ENCODE results near the gene EHHADH. TPM values are rescaled to one million over a fixed set of nuclear protein-coding genes. Genes with fewer than 3 reads are reported as not detected.
"Not testable (repeated sequence)": the region's sequence is repeated elsewhere in the genome, so short reads cannot be mapped to it uniquely, and the experiment has no call there.

The EHHADH gene
- 5.0 to 7.8 TPM (median 5.9 TPM) in 3 replicates for total RNA-seq

DNA sequence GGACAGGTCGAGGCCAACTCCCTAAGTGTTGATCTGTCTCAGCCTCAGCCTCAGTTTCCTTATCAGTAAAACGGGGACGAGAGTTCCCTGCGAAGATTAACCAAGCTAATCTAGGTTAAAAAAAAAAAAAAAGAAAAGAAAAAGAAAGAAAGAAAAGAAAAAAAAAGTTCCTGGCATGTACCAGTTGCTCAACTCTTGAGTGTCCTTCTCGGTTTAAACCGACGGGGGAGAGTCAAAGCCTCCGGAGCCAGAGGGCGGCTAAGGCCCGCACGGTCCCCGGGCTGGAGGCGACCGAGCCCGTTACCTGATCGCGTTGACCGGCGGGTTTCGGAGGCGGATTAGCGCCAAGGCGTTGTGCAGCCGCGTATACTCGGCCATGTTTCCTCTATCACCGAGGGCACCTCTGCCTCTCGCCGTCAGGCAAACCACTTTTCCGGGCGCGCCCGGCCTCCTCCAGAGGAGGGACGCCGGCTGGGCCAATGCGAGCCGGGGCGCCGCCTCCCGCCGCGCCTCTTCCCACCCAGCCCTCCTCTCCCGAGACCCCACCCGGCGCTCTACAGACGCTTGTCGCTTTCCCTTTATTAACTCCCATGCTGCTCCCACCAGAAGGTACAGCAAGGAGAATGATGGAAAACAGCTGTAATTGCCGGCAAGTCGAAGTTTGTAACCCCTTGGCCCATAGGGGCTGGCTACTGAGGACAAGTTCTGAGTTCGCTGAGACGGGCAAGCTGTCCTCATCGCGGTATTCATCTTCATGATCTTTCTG lies at the start of gene EHHADH:
Gene EHHADH (minus strand): TSS at position 405 of the 766 bp plus-strand sequence. CDS start 27 bp downstream, at position 378.
- peaks cover 3% of the 10 kb centered on the region for H3K4me1 Mint-ChIP-seq
- H3K4me3 Mint-ChIP-seq: peak within 1 kb of the TSS; percentile 63
- H3K27me3 Mint-ChIP-seq (ENCODE audit: low read depth): no peaks in the 10 kb centered on the region
- no peak within 1 kb of the TSS for H3K27ac Mint-ChIP-seq
- no peak for DNase-seq (ENCODE audit: low spot score in 2 of 2, unreplicated experiment in 2 of 2)
- H3K9me3 Mint-ChIP-seq: peaks cover 14% of the 10 kb centered on the region
- H3K36me3 Mint-ChIP-seq: peaks cover 3% of the 10 kb centered on the region
- TF ChIP-seq, protein P1, sequence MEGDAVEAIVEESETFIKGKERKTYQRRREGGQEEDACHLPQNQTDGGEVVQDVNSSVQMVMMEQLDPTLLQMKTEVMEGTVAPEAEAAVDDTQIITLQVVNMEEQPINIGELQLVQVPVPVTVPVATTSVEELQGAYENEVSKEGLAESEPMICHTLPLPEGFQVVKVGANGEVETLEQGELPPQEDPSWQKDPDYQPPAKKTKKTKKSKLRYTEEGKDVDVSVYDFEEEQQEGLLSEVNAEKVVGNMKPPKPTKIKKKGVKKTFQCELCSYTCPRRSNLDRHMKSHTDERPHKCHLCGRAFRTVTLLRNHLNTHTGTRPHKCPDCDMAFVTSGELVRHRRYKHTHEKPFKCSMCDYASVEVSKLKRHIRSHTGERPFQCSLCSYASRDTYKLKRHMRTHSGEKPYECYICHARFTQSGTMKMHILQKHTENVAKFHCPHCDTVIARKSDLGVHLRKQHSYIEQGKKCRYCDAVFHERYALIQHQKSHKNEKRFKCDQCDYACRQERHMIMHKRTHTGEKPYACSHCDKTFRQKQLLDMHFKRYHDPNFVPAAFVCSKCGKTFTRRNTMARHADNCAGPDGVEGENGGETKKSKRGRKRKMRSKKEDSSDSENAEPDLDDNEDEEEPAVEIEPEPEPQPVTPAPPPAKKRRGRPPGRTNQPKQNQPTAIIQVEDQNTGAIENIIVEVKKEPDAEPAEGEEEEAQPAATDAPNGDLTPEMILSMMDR (IDR thresholded peaks at IDR 0.05; ENCODE audit: unreplicated experiment): no peak

DNA sequence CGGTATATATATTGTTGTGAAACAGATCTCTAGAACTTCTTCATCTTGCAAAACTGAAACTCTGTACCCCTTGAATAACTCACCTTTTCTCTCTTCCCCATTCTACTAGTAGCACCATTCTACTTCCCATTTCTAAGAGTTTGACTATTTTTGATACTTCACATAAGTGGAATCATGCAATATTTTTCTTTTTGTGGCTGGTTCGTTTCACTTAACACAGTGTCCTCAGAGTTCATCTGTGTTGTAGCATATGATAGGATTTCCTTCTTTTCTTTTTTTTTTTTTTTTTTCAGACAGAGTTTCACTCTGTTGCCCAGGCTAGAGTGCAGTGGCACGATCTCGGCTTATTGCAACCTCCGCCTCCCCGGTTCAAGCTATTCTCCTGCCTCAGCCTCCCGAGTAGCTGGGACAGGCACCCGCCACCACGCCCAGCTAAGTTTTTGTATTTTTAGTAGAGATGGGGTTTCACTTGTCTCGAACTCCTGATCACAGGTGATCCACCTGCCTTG lies 46.1 kb upstream of the EHHADH start:
- Mint-ChIP-seq H3K4me1 (peaks cover 34% of the 10 kb centered on the region), H3K9me3 (peaks cover 27% of the 10 kb centered on the region), H3K27ac (peak overlapping the region; percentile 45), H3K36me3 (peaks cover 32% of the 10 kb centered on the region)
- DNase-seq (ENCODE audit: low spot score in 2 of 2, unreplicated experiment in 2 of 2); H3K4me3 Mint-ChIP-seq; H3K27me3 Mint-ChIP-seq (ENCODE audit: low read depth): not testable (repeated sequence)

DNA sequence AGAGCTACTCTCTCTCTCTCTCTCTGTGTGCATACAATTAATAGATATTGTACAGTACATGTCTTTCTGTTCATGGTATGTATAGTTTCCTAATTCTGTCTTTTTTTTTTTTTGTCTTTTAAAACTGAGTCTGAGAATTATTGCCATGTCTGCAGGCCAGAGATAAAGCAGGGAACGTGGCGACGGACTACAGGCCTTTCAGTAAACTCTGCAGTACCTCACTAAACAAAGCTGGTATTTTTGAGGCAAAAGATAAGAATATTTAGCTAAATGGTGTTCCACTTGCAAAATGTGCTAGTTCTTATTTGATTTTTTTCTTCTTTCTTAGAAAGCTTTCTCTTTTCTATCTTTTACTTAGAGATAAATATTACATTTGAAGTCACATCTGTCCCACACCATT lies 44.0 kb upstream of the EHHADH start:
- TF ChIP-seq, protein P1 (IDR thresholded peaks at IDR 0.05; ENCODE audit: unreplicated experiment): no peak
- H3K27me3 Mint-ChIP-seq (ENCODE audit: low read depth): no peaks in the 10 kb centered on the region
- peaks cover 15% of the 10 kb centered on the region for H3K36me3 Mint-ChIP-seq
- peaks cover 10% of the 10 kb centered on the region for H3K9me3 Mint-ChIP-seq
- H3K4me3 Mint-ChIP-seq: no peak overlapping the region
- no peak for DNase-seq (ENCODE audit: low spot score in 2 of 2, unreplicated experiment in 2 of 2)
- peaks cover 41% of the 10 kb centered on the region for H3K4me1 Mint-ChIP-seq
- peak overlapping the region; percentile 89 for H3K27ac Mint-ChIP-seq

DNA sequence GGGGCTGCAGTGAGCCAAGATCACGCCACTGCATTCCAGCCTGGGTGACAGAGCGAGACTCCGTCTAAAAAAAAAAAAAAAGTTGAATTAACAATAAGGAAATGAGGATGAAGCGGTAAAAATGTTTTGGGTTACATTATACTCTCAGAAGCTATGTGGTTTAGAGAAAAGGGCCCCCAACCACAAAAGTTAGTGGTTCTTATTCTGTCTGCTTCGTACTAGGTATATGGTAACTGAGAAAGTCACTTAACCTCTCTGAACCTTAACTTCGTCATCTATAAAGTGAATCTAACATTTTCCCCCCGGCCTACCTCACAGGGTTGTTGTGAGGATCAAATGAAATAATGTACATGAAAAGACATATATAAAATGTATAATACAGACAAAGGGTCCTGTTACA lies 38.4 kb upstream of the EHHADH start:
- H3K9me3 Mint-ChIP-seq: no peaks in the 10 kb centered on the region
- no peaks in the 10 kb centered on the region for H3K27me3 Mint-ChIP-seq (ENCODE audit: low read depth)
- H3K36me3 Mint-ChIP-seq: peaks cover 9% of the 10 kb centered on the region
- peak overlapping the region; percentile 56 for H3K27ac Mint-ChIP-seq
- peaks cover 57% of the 10 kb centered on the region for H3K4me1 Mint-ChIP-seq
- no peak for DNase-seq (ENCODE audit: low spot score in 2 of 2, unreplicated experiment in 2 of 2)
- H3K4me3 Mint-ChIP-seq: no peak overlapping the region
- TF ChIP-seq, protein P1 (IDR thresholded peaks at IDR 0.05; ENCODE audit: unreplicated experiment): no peak

DNA sequence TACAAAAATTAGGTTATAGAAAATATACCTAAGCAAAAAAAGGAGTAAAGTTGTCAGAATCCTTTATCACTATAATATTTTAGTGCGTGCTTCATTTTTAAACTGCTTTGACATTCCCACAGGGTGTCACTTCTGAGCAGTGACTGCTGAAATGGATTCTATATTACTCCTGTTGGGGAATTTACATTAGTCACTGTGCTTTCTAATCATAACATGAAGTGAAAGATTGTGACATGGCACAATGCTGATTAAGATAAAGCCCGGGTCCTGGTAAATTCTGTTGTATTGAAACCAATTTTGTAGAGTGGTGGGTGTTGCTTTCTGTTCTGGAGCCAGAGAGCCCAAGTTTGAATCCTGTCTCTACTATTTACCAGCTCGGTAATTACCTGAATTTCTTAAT lies 36.4 kb upstream of the EHHADH start:
- H3K27ac Mint-ChIP-seq: peak overlapping the region; percentile 77
- DNase-seq (ENCODE audit: low spot score in 2 of 2, unreplicated experiment in 2 of 2): no peak
- peaks cover 46% of the 10 kb centered on the region for H3K4me1 Mint-ChIP-seq
- H3K9me3 Mint-ChIP-seq: no peaks in the 10 kb centered on the region
- no peak overlapping the region for H3K4me3 Mint-ChIP-seq
- H3K27me3 Mint-ChIP-seq (ENCODE audit: low read depth): no peaks in the 10 kb centered on the region
- peaks cover 12% of the 10 kb centered on the region for H3K36me3 Mint-ChIP-seq
- TF ChIP-seq, protein P1 (IDR thresholded peaks at IDR 0.05; ENCODE audit: unreplicated experiment): no peak

DNA sequence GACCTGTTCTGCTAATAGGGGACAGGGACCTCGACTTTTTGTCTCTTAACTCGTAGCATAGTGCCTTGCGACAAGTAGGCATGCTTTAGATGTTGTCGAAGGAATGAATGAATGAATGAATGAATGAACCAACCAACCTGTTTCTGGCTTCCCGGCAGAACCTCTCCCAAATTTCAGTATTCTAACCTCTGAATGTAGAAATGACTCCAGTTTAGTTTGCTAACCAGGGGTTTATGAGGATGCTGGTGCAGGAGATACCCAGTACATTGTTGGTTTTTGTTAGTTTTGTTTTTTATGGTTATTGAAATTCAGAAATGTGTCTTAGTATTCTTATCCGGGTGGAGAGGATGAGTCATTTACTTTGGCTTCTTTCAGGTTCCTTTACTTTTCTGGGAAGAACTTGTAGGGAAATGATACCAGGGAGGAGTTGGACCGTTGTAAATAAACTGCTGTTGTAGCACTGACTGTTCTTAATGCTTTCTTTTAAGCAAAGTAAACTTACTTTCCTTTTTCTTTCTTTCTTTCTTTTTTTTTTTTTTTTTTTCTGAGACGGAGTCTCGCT lies 29.6 kb upstream of the EHHADH start:
- H3K4me1 Mint-ChIP-seq: peaks cover 36% of the 10 kb centered on the region
- H3K27ac Mint-ChIP-seq: peak overlapping the region; percentile 97
- H3K27me3 Mint-ChIP-seq (ENCODE audit: low read depth): peaks cover 16% of the 10 kb centered on the region
- peaks cover 11% of the 10 kb centered on the region for H3K36me3 Mint-ChIP-seq
- DNase-seq (ENCODE audit: low spot score in 2 of 2, unreplicated experiment in 2 of 2): no peak
- TF ChIP-seq, protein P1 (IDR thresholded peaks at IDR 0.05; ENCODE audit: unreplicated experiment): no peak
- peak overlapping the region; percentile 98 for H3K4me3 Mint-ChIP-seq
- H3K9me3 Mint-ChIP-seq: peaks cover 6% of the 10 kb centered on the region

Measured in mesothelial cell of epicardium (in vitro differentiated cells).